ENCODE measurements around the gene SHC2. TPM values are rescaled to one million over a fixed set of nuclear protein-coding genes. Genes with fewer than 3 reads are reported as not detected.

SHC2 gene
- total RNA-seq, 1 experiment from 2014 or later = 2.4 TPM

GRCh38 chr19:504616-505015 is 43.8 kb upstream of the SHC2 start:
- Mint-ChIP-seq H3K4me1 (ENCODE audit: low read depth, unreplicated experiment) (peaks cover 8% of the 10 kb centered on the region), H3K27ac (ENCODE audit: unreplicated experiment) (no peak overlapping the region), H3K36me3 (ENCODE audit: insufficient read depth, unreplicated experiment) (peaks cover 16% of the 10 kb centered on the region), H3K4me3 (ENCODE audit: unreplicated experiment) (no peak overlapping the region), H3K9me3 (ENCODE audit: unreplicated experiment) (no peaks in the 10 kb centered on the region), H3K27me3 (ENCODE audit: insufficient read depth, unreplicated experiment) (no peaks in the 10 kb centered on the region)
- Histone ChIP-seq H3K9me3 (no peaks in the 10 kb centered on the region), H3K27me3 (replicated peaks; ENCODE audit: control insufficient read depth, insufficient read depth, low read length) (no peaks in the 10 kb centered on the region), H3K4me3 (ENCODE audit: low read depth, low read length) (no peak overlapping the region), H3K4me1 (peaks cover 10% of the 10 kb centered on the region; the same call in 1 of the 2 replicates), H3K36me3 (ENCODE audit: control insufficient read depth, insufficient read depth, low read length) (no peaks in the 10 kb centered on the region)
- no peak for DNase-seq
- intact Hi-C loops (cut with micrococcal nuclease; ENCODE audit: unreplicated experiment) = no loop called here
- TF ChIP-seq, protein P1, sequence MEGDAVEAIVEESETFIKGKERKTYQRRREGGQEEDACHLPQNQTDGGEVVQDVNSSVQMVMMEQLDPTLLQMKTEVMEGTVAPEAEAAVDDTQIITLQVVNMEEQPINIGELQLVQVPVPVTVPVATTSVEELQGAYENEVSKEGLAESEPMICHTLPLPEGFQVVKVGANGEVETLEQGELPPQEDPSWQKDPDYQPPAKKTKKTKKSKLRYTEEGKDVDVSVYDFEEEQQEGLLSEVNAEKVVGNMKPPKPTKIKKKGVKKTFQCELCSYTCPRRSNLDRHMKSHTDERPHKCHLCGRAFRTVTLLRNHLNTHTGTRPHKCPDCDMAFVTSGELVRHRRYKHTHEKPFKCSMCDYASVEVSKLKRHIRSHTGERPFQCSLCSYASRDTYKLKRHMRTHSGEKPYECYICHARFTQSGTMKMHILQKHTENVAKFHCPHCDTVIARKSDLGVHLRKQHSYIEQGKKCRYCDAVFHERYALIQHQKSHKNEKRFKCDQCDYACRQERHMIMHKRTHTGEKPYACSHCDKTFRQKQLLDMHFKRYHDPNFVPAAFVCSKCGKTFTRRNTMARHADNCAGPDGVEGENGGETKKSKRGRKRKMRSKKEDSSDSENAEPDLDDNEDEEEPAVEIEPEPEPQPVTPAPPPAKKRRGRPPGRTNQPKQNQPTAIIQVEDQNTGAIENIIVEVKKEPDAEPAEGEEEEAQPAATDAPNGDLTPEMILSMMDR (IDR thresholded peaks at IDR 0.05; ENCODE audit: insufficient read depth in 1 of 2, low read depth in 1 of 2, low read length in 1 of 2, severe bottlenecking in 1 of 2, unreplicated experiment in 1 of 2) = no peak
- ChIA-PET CTCF (no interaction called here), POLR2A (no interaction called here)
- no TSS peak for BruUV-seq (replicated peaks)

DNA sequence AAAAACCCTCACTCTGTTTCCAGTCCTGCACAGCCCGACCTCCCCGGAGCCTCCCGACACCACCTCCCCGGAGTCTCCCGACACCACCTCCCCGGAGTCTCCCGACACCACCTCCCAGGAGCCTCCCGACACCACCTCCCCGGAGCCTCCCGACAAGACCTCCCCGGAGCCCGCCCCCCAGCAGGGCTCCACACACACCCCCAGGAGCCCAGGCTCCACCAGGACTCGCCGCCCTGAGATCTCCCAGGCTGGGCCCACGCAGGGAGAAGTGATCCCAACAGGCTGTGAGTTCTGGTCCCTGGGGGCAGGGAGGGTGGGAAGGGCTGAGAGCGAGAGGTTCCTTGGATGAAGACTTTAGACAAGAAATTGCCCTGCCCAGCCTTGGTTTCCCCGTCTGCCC is 40.8 kb upstream of the SHC2 start:
- intact Hi-C loops (cut with micrococcal nuclease; ENCODE audit: unreplicated experiment) = no loop called here
- TF ChIP-seq, protein P1 (IDR thresholded peaks at IDR 0.05; ENCODE audit: insufficient read depth in 1 of 2, low read depth in 1 of 2, low read length in 1 of 2, severe bottlenecking in 1 of 2, unreplicated experiment in 1 of 2) = no peak
- H3K36me3 Mint-ChIP-seq (ENCODE audit: insufficient read depth, unreplicated experiment) = no peaks in the 10 kb centered on the region
- H3K4me3 Mint-ChIP-seq (ENCODE audit: unreplicated experiment) = no peak overlapping the region
- POLR2A ChIA-PET = no interaction called here
- Histone ChIP-seq H3K9me3 (no peaks in the 10 kb centered on the region), H3K27me3 (replicated peaks; ENCODE audit: control insufficient read depth, insufficient read depth, low read length) (no peaks in the 10 kb centered on the region), H3K36me3 (ENCODE audit: control insufficient read depth, insufficient read depth, low read length) (no peaks in the 10 kb centered on the region), H3K4me3 (ENCODE audit: low read depth, low read length) (no peak overlapping the region), H3K4me1 (peaks cover 5% of the 10 kb centered on the region; the same call in 1 of the 2 replicates)
- no TSS peak for BruUV-seq (replicated peaks)
- peaks cover 6% of the 10 kb centered on the region for H3K4me1 Mint-ChIP-seq (ENCODE audit: low read depth, unreplicated experiment)
- CTCF ChIA-PET = no interaction called here
- H3K27me3 Mint-ChIP-seq (ENCODE audit: insufficient read depth, unreplicated experiment) = peaks cover 5% of the 10 kb centered on the region
- DNase-seq = no peak
- H3K27ac Mint-ChIP-seq (ENCODE audit: unreplicated experiment) = no peak overlapping the region
- no peaks in the 10 kb centered on the region for H3K9me3 Mint-ChIP-seq (ENCODE audit: unreplicated experiment)

GRCh38 chr19:498977-499623 is 38.3 kb upstream of the SHC2 start:
- peaks cover 2% of the 10 kb centered on the region for H3K9me3 Mint-ChIP-seq (ENCODE audit: unreplicated experiment)
- no peaks in the 10 kb centered on the region; the same call in 1 of the 2 replicates for H3K4me1 ChIP-seq
- intact Hi-C loops (cut with micrococcal nuclease; ENCODE audit: unreplicated experiment) = no loop called here
- DNase-seq = no peak
- peaks cover 6% of the 10 kb centered on the region for H3K4me1 Mint-ChIP-seq (ENCODE audit: low read depth, unreplicated experiment)
- ChIA-PET CTCF (no interaction called here), POLR2A (no interaction called here)
- H3K4me3 Mint-ChIP-seq (ENCODE audit: unreplicated experiment) = peak overlapping the region; percentile 66
- H3K9me3 ChIP-seq = no peaks in the 10 kb centered on the region
- no peak overlapping the region for H3K4me3 ChIP-seq (ENCODE audit: low read depth, low read length)
- H3K27ac Mint-ChIP-seq (ENCODE audit: unreplicated experiment) = no peak overlapping the region
- H3K36me3 ChIP-seq (ENCODE audit: control insufficient read depth, insufficient read depth, low read length) = no peaks in the 10 kb centered on the region
- H3K36me3 Mint-ChIP-seq (ENCODE audit: insufficient read depth, unreplicated experiment) = peaks cover under 1% of the 10 kb centered on the region
- H3K27me3 Mint-ChIP-seq (ENCODE audit: insufficient read depth, unreplicated experiment) = peaks cover 5% of the 10 kb centered on the region
- TF ChIP-seq, protein P1 (IDR thresholded peaks at IDR 0.05; ENCODE audit: insufficient read depth in 1 of 2, low read depth in 1 of 2, low read length in 1 of 2, severe bottlenecking in 1 of 2, unreplicated experiment in 1 of 2) = no peak
- H3K27me3 ChIP-seq (replicated peaks; ENCODE audit: control insufficient read depth, insufficient read depth, low read length) = no peaks in the 10 kb centered on the region
- no TSS peak for BruUV-seq (replicated peaks)
